Liver (tissue), 9 donors: Measurements from ENCODE around the gene PLEKHA6. TPM values are rescaled to one million over a fixed set of nuclear protein-coding genes. Genes with fewer than 3 reads are reported as not detected.
A peak's percentile ranks its signal among the peaks of the same experiment; 100 is the strongest.

Source experiments
- DNase-seq: peaks from one replicate; pipeline ENCODE4 v3.0.0-alpha.2; 2017; ENCODE audit warnings: low spot score
- H3K27ac ChIP-seq, 2 donors: one replicate each; pipeline ENCODE4 v1.7.0; 2013; ENCODE audit warnings: inconsistent platforms in 2 of 2, low read length in 2 of 2, control low read depth in 1 of 2, low read depth in 1 of 2, mild to moderate bottlenecking in 1 of 2
- H3K27me3 ChIP-seq, 4 donors: one replicate each; pipeline versions ENCODE4 v1.6.1 to v1.7.0; 2013; ENCODE audit warnings: low read length in 3 of 4, inconsistent platforms in 1 of 4, mild to moderate bottlenecking in 1 of 4, moderate library complexity in 1 of 4; ENCODE audit not compliant: control insufficient read depth in 4 of 4, insufficient read depth in 4 of 4
- H3K36me3 ChIP-seq, 4 donors: one replicate each; pipeline versions ENCODE4 v1.6.1 to v1.7.0; 2013; ENCODE audit warnings: low read length in 3 of 4, mild to moderate bottlenecking in 3 of 4, low read depth in 1 of 4, moderate library complexity in 1 of 4; ENCODE audit not compliant: control insufficient read depth in 4 of 4, insufficient read depth in 3 of 4
- H3K4me1 ChIP-seq, 4 donors: one replicate each; pipeline versions ENCODE4 v1.6.1 to v1.7.0; 2013; ENCODE audit warnings: low read length in 3 of 4, mild to moderate bottlenecking in 3 of 4, moderate library complexity in 1 of 4; ENCODE audit not compliant: control insufficient read depth in 4 of 4, insufficient read depth in 4 of 4
- H3K4me3 ChIP-seq, 3 donors: one replicate each; pipeline versions ENCODE4 v1.6.1 to v1.7.0; 2013; ENCODE audit warnings: low read length in 3 of 3, control low read depth in 1 of 3, low read depth in 1 of 3, mild to moderate bottlenecking in 1 of 3
- H3K9ac ChIP-seq, 2 donors: one replicate each; pipeline ENCODE4 v1.7.0; 2013; ENCODE audit warnings: low read length in 2 of 2, mild to moderate bottlenecking in 2 of 2, moderate library complexity in 2 of 2, control low read depth in 1 of 2, low read depth in 1 of 2
- H3K9me3 ChIP-seq, 4 donors: one replicate each; pipeline versions ENCODE4 v1.6.1 to v1.7.0; 2013; ENCODE audit warnings: low read length in 3 of 4; ENCODE audit not compliant: control insufficient read depth in 4 of 4
- CTCF ChIP-seq: fragments of 150-350 bp; IDR thresholded peaks from 2 replicates; pipeline ENCODE4 v1.5.1; 2017; ENCODE audit warnings: improper control_type of control experiment, low read depth, low read length; ENCODE audit not compliant: missing input control
- EGR1 ChIP-seq, 2 donors: IDR thresholded peaks; 2 replicates each; pipeline ENCODE4 v1.6.1; 2016 to 2018; ENCODE audit warnings: antibody characterized with exemption in 2 of 2, low read depth in 2 of 2
- GABPA ChIP-seq, 2 donors: IDR thresholded peaks in 1 of 2; conservative IDR thresholded peaks in 1 of 2; 2 replicates each; pipeline ENCODE4 v1.6.1; 2016; ENCODE audit warnings: antibody characterized with exemption in 2 of 2, mild to moderate bottlenecking in 1 of 2, moderate library complexity in 1 of 2
- HNF4A ChIP-seq, 2 donors: conservative IDR thresholded peaks; 2 replicates each; pipeline ENCODE4 v1.6.1; 2016; ENCODE audit warnings: antibody characterized with exemption in 2 of 2, mild to moderate bottlenecking in 2 of 2
- JUND ChIP-seq, 2 donors: IDR thresholded peaks; 2 replicates each; pipeline ENCODE4 v1.6.1; 2016; ENCODE audit warnings: antibody characterized with exemption in 2 of 2
- MAX ChIP-seq: IDR thresholded peaks from 2 replicates; pipeline ENCODE4 v1.6.1; 2016; ENCODE audit warnings: antibody characterized with exemption
- NR2F2 ChIP-seq: IDR thresholded peaks from 2 replicates; pipeline ENCODE4 v1.6.1; 2016; ENCODE audit warnings: antibody characterized with exemption
- RAD21 ChIP-seq, 2 donors: IDR thresholded peaks; 2 replicates each; pipeline ENCODE4 v1.6.1; 2016; ENCODE audit warnings: antibody characterized with exemption in 2 of 2, mild to moderate bottlenecking in 2 of 2
- RXRA ChIP-seq, 2 donors: IDR thresholded peaks; 2 replicates each; pipeline ENCODE4 v1.6.1; 2017 to 2018; ENCODE audit warnings: antibody characterized with exemption in 2 of 2, mild to moderate bottlenecking in 1 of 2
- YY1 ChIP-seq: IDR thresholded peaks from 2 replicates; pipeline ENCODE4 v1.6.1; 2016; ENCODE audit warnings: antibody characterized with exemption, mild to moderate bottlenecking
- ZBTB33 ChIP-seq: IDR thresholded peaks from 2 replicates; pipeline ENCODE4 v1.6.1; 2016; ENCODE audit warnings: antibody characterized with exemption
- WGBS: extraction: QIAGEN DNeasy Blood & Tissue Kit; methylation state at CpG from one replicate; pipeline ENCODE4 v1.1.7; 2013; 5-methylcytosine and 5-hydroxymethylcytosine counted together
- polyA plus RNA-seq, 2 donors: library from polyadenylated mRNA; stranded (reverse) in 1 of 2; unstranded in 1 of 2; fragments of 200-250 nt in 1 of 2; fragments of >200 nt in 1 of 2; fragmentation: Nextera tagmentation in 1 of 2; extraction: Ambion mirVana in 1 of 2; gene quantifications; one replicate each; pipeline versions ENCODE4 v1.2.1 to v1.2.3, GENCODE V29; 2013 to 2015
- total RNA-seq, 2 donors: library from RNA; depleted of rRNA; stranded (reverse); fragments of >200 nt; gene quantifications; one replicate each; pipeline ENCODE4 v1.2.3, GENCODE V29; 2014
- donor health status: healthy.
- donor health status: healthy.
- donor health status: healthy.
- donor health status: healthy.
- donor health status: healthy.

Gene PLEKHA6
- total and polyA plus RNA-seq, 4 donors: 5.3 to 12.8 (median 7.6) TPM

GRCh38 chr1:204368996-204369726 lies 9.4 kb upstream of the PLEKHA6 start:
- DNase-seq: no peak
- Histone ChIP-seq H3K27ac (no peak overlapping the region), H3K4me3 (no peak overlapping the region), H3K27me3 (no peaks in the 10 kb centered on the region), H3K4me1 (peaks cover 0 to 3% (median under 1%) of the 10 kb centered on the region in 4 donors), H3K36me3 (no peaks in the 10 kb centered on the region), H3K9ac (no peak overlapping the region), H3K9me3 (no peaks in the 10 kb centered on the region)
- 76% methylated on average over 13 of the region's 13 CpGs for WGBS
- no peak for TF ChIP-seq JUND (IDR thresholded peaks at IDR 0.05)

- Histone ChIP-seq H3K9ac (no peak overlapping the region), H3K9me3 (no peaks in the 10 kb centered on the region), H3K27ac (no peak overlapping the region), H3K27me3 (no peaks in the 10 kb centered on the region), H3K36me3 (no peaks in the 10 kb centered on the region), H3K4me3 (no peak overlapping the region), H3K4me1 (peaks cover 0 to 14% (median 5%) of the 10 kb centered on the region in 4 donors)
- TF ChIP-seq GABPA (IDR thresholded peaks at IDR 0.05 in 1 of 2, conservative IDR thresholded peaks at IDR 0.05 in 1 of 2): no peak
- TF ChIP-seq YY1: no peak
- DNase-seq: no peak
- 88% methylated on average over 10 of the region's 10 CpGs for WGBS
Observed at GRCh38 chr1:204367956-204368355, 8.2 kb upstream of the PLEKHA6 start.

- no peak for DNase-seq
- no peak overlapping the region for H3K27ac ChIP-seq
- H3K36me3 ChIP-seq: no peaks in the 10 kb centered on the region
- peaks cover 0 to 17% (median 5%) of the 10 kb centered on the region in 4 donors for H3K4me1 ChIP-seq
- TF ChIP-seq EGR1 (IDR thresholded peaks at IDR 0.05; ENCODE audit: low read depth in 2 of 2) (no peak), GABPA (IDR thresholded peaks at IDR 0.05 in 1 of 2, conservative IDR thresholded peaks at IDR 0.05 in 1 of 2) (no peak), ZBTB33 (no peak), NR2F2 (no peak)
- no peaks in the 10 kb centered on the region for H3K9me3 ChIP-seq
- no peaks in the 10 kb centered on the region for H3K27me3 ChIP-seq
- no peak overlapping the region for H3K9ac ChIP-seq
- WGBS: 88% methylated on average over 16 of the region's 16 CpGs
- H3K4me3 ChIP-seq: no peak overlapping the region
Observed at GRCh38 chr1:204367193-204367858, 7.6 kb upstream of the PLEKHA6 start.

GRCh38 chr1:204366759-204367158 lies 7.0 kb upstream of the PLEKHA6 start:
- Histone ChIP-seq H3K9me3 (no peaks in the 10 kb centered on the region), H3K27ac (no peak overlapping the region), H3K36me3 (no peaks in the 10 kb centered on the region), H3K4me3 (no peak overlapping the region), H3K4me1 (peaks cover 0 to 17% (median 5%) of the 10 kb centered on the region in 4 donors), H3K27me3 (no peaks in the 10 kb centered on the region), H3K9ac (no peak overlapping the region)
- no peak for DNase-seq
- TF ChIP-seq EGR1 (IDR thresholded peaks at IDR 0.05; ENCODE audit: low read depth in 2 of 2) (no peak), HNF4A (conservative IDR thresholded peaks at IDR 0.05) (no peak), CTCF (peak; percentile 38), ZBTB33 (no peak), MAX (no peak), RXRA (IDR thresholded peaks at IDR 0.05) (no peak), RAD21 (IDR thresholded peaks at IDR 0.05) (peak; percentile 64 to 77)
- WGBS: 95% methylated on average over 7 of the region's 7 CpGs
